ENCODE measurements around the gene GRAMD2A. TPM values are rescaled to one million over a fixed set of nuclear protein-coding genes. Genes with fewer than 3 reads are reported as not detected.

Gene GRAMD2A
- total RNA-seq, 1 donor from 2014 or later, result not detected

GRCh38 chr15:72205896-72206676 lies 8.5 kb upstream of the GRAMD2A start:
- Mint-ChIP-seq H3K27ac (no peak overlapping the region), H3K27me3 (no peaks in the 10 kb centered on the region), H3K4me1 (peaks cover 13% of the 10 kb centered on the region), H3K4me3 (no peak overlapping the region), H3K36me3 (ENCODE audit: low read depth) (peaks cover 98% of the 10 kb centered on the region), H3K9me3 (no peaks in the 10 kb centered on the region)
- CTCF ChIA-PET, result interaction anchor here (1.0 kb wide), 1 partner anchor 81 kb away, joined by 3 read pairs; no protein-coding TSS in a partner anchor
- intact Hi-C loops (cut with micrococcal nuclease), result no loop called here
- POLR2A ChIA-PET, result interaction anchor here (0.8 to 1.2 kb wide), 2 partner anchors 21 to 24 kb away, joined by 3 to 8 read pairs; no protein-coding TSS in a partner anchor
- ATAC-seq (ENCODE audit: low read depth) (no peak), DNase-seq (no peak)
- TF ChIP-seq CTCF (IDR thresholded peaks at IDR 0.05), result no peak

- ATAC-seq (ENCODE audit: low read depth) (no peak), DNase-seq (no peak)
- no peak overlapping the region for H3K4me3 Mint-ChIP-seq
- intact Hi-C loops (cut with micrococcal nuclease), result no loop called here
- POLR2A ChIA-PET, result interaction anchor here (1.2 kb wide), 1 partner anchor 22 kb away, joined by 3 read pairs; no protein-coding TSS in a partner anchor
- H3K36me3 Mint-ChIP-seq (ENCODE audit: low read depth), result peaks cover 98% of the 10 kb centered on the region
- CTCF ChIA-PET, result interaction anchor here (1.0 kb wide), 1 partner anchor 82 kb away, joined by 3 read pairs; no protein-coding TSS in a partner anchor
- no peak overlapping the region for H3K27ac Mint-ChIP-seq
- H3K27me3 Mint-ChIP-seq, result no peaks in the 10 kb centered on the region
- peaks cover 15% of the 10 kb centered on the region for H3K4me1 Mint-ChIP-seq
- TF ChIP-seq CTCF (IDR thresholded peaks at IDR 0.05), result no peak
- no peaks in the 10 kb centered on the region for H3K9me3 Mint-ChIP-seq
These were observed 7.7 kb upstream of the GRAMD2A start for GRCh38 chr15:72205273-72205672.

DNA sequence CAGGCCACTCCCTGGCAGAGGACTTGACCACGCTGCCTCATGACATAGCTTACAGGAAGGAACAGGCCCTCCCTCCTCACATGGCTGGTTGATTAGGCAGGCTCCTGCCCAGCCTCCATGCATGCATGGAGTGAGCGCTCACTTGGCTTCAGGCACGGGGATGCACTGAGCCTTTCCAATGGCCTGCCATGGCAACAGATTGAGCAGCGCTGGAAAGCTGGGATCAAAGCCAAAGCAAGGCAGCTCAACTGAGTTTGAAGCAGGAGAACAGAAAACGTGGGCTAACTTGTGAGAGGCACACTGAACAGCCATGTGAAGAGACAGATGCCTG lies 5.9 kb upstream of the GRAMD2A start:
- H3K4me3 Mint-ChIP-seq, result no peak overlapping the region
- CTCF ChIA-PET, result interaction anchor here (4.4 kb wide), 1 partner anchor 24 kb away, joined by 40 read pairs; no protein-coding TSS in a partner anchor
- ATAC-seq (ENCODE audit: low read depth), result no peak
- H3K4me1 Mint-ChIP-seq, result peaks cover 15% of the 10 kb centered on the region
- intact Hi-C loops (cut with micrococcal nuclease), result no loop called here
- POLR2A ChIA-PET, result interaction anchor here (0.7 to 1.1 kb wide), 3 partner anchors 15 to 28 kb away, joined by 3 to 7 read pairs (median 6); partner anchors contain the start of gene PKM
- no peak for TF ChIP-seq CTCF (IDR thresholded peaks at IDR 0.05)
- H3K9me3 Mint-ChIP-seq, result no peaks in the 10 kb centered on the region
- no peaks in the 10 kb centered on the region for H3K27me3 Mint-ChIP-seq
- H3K27ac Mint-ChIP-seq, result no peak overlapping the region
- H3K36me3 Mint-ChIP-seq (ENCODE audit: low read depth), result peaks cover 99% of the 10 kb centered on the region
- no peak for DNase-seq

DNA sequence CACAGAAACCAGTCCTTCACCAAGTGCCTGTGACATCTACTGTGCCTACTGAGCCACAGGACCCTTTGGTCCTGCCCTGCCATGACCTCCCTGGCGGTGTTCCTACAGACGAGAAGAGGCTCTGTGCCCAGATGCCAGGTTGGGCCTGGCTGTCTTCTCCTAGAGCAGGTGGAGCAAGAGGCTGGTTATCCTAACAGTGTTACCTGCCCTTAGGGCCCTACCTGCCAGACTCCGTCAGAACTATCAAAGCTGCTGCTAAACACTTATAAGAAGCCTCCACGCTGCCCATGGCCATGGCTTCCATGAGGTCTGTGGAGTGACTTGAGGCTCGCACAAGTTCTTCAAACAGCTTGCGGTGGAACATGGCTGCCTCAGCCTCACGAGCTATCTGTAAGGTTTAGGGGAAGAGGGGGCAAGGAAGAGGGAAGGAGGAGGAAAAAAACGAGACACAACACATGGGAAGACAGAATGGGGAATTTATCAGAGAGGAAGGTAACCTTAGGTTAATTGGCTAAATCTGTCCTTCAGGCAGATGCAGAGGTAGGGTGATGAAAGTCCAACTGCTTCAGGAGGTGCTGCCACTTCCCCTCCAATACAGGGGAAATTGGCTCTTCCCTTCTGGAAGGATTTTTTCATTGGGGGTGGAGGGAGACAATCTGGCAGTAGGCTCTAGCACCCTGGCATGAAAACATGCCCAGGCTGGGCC lies 5.4 kb upstream of the GRAMD2A start:
- ChIA-PET CTCF (interaction anchor here (4.4 kb wide), 1 partner anchor 24 kb away, joined by 40 read pairs; no protein-coding TSS in a partner anchor), POLR2A (interaction anchor here (1.1 kb wide), 1 partner anchor 28 kb away, joined by 3 read pairs; the partner anchor contains the start of gene PKM)
- H3K9me3 Mint-ChIP-seq, result no peaks in the 10 kb centered on the region
- ATAC-seq (ENCODE audit: low read depth), result no peak
- intact Hi-C loops (cut with micrococcal nuclease), result no loop called here
- TF ChIP-seq CTCF (IDR thresholded peaks at IDR 0.05), result no peak
- H3K4me3 Mint-ChIP-seq, result no peak overlapping the region
- H3K27me3 Mint-ChIP-seq, result peaks cover 1% of the 10 kb centered on the region
- H3K27ac Mint-ChIP-seq, result no peak overlapping the region
- H3K36me3 Mint-ChIP-seq (ENCODE audit: low read depth), result peaks cover 99% of the 10 kb centered on the region
- H3K4me1 Mint-ChIP-seq, result peaks cover 17% of the 10 kb centered on the region
- no peak for DNase-seq

GRCh38 chr15:72202302-72202701 lies 4.7 kb upstream of the GRAMD2A start:
- Mint-ChIP-seq H3K27me3 (peaks cover 4% of the 10 kb centered on the region), H3K4me1 (peaks cover 19% of the 10 kb centered on the region), H3K27ac (no peak overlapping the region), H3K9me3 (no peaks in the 10 kb centered on the region), H3K4me3 (no peak overlapping the region), H3K36me3 (ENCODE audit: low read depth) (peaks cover 93% of the 10 kb centered on the region)
- TF ChIP-seq CTCF (IDR thresholded peaks at IDR 0.05), result no peak
- CTCF ChIA-PET, result interaction anchor here (4.4 to 4.5 kb wide), 2 partner anchors 25 to 84 kb away, joined by 40 to 47 read pairs; no protein-coding TSS in a partner anchor
- DNase-seq, result no peak
- ATAC-seq (ENCODE audit: low read depth), result no peak
- intact Hi-C loops (cut with micrococcal nuclease), result no loop called here
- POLR2A ChIA-PET, result interaction anchor here (1.1 kb wide), 1 partner anchor 29 kb away, joined by 3 read pairs; the partner anchor contains the start of gene PKM
